SIG-M5 treated with dmso at 0.1 percent for 504 hours (cell line): ENCODE measurements around the gene EGLN2.
A peak's percentile ranks its signal among the peaks of the same experiment; 100 is the strongest.
"Not testable (repeated sequence)": the region's sequence is repeated elsewhere in the genome, so short reads cannot be mapped to it uniquely, and the experiment has no call there.

Experiments used
- DNase-seq: peaks from one replicate; lab custom pipeline; 2025; ENCODE audit not compliant: unreplicated experiment; lab: John Stamatoyannopoulos, UW

The EGLN2 gene

GRCh38 chr19:40798683-40799557 is at the start of gene EGLN2:
Gene EGLN2 (plus strand): TSS chr19:40799191. CDS start chr19:40800573, 1,382 bp downstream.
- peak; percentile 98 for DNase-seq

- DNase-seq = peak; percentile 99
Measured at GRCh38 chr19:40750058-40750873, 48.7 kb upstream of the EGLN2 start, which contains the start of gene ACTMAP. Gene ACTMAP (minus strand): TSS chr19:40750477. CDS start chr19:40749803, 674 bp downstream.

- peak; percentile 95 for DNase-seq
Measured at GRCh38 chr19:40750874-40751537, 48.0 kb upstream of the EGLN2 start, which contains the start of gene SNRPA. Gene SNRPA (plus strand): TSS chr19:40751203. CDS start chr19:40751409, 206 bp downstream.

GRCh38 chr19:40752257-40752781 is 46.7 kb upstream of the EGLN2 start:
- DNase-seq = no peak

GRCh38 chr19:40754611-40755247 is 44.3 kb upstream of the EGLN2 start:
- peak; percentile 93 for DNase-seq

- DNase-seq = no peak
Measured at GRCh38 chr19:40755248-40755624, 43.8 kb upstream of the EGLN2 start.

GRCh38 chr19:40755791-40756190 is 43.2 kb upstream of the EGLN2 start:
- DNase-seq = no peak

- no peak for DNase-seq
Measured at GRCh38 chr19:40756502-40757110, 42.4 kb upstream of the EGLN2 start.

- DNase-seq = no peak
Measured at GRCh38 chr19:40758491-40758890, 40.5 kb upstream of the EGLN2 start.

- DNase-seq = no peak
Measured at GRCh38 chr19:40759352-40759751, 39.6 kb upstream of the EGLN2 start.

- DNase-seq = no peak
Measured at GRCh38 chr19:40762754-40763470, 36.1 kb upstream of the EGLN2 start.

GRCh38 chr19:40763526-40763925 is 35.5 kb upstream of the EGLN2 start:
- no peak for DNase-seq

- no peak for DNase-seq
Measured at GRCh38 chr19:40763963-40764362, 35.0 kb upstream of the EGLN2 start.

- DNase-seq = not testable (repeated sequence)
Measured at GRCh38 chr19:40766385-40766784, 32.6 kb upstream of the EGLN2 start.

- no peak for DNase-seq
Measured at GRCh38 chr19:40768869-40769268, 30.1 kb upstream of the EGLN2 start.

- not testable (repeated sequence) for DNase-seq
Measured at GRCh38 chr19:40771101-40771862, 27.7 kb upstream of the EGLN2 start.

- no peak for DNase-seq
Measured at GRCh38 chr19:40774916-40775631, 23.9 kb upstream of the EGLN2 start, which contains the start of gene MIA. Gene MIA (plus strand): TSS chr19:40775521. CDS start chr19:40775543, 22 bp downstream.

- no peak for DNase-seq
Measured at GRCh38 chr19:40775632-40776022, 23.4 kb upstream of the EGLN2 start.
